Mesenchymal stem cell (in vitro differentiated cells and primary cell): ENCODE data around the gene ZNF280A.

Experiments
- DNase-seq: peaks from one replicate; pipeline ENCODE4 v3.0.0-alpha.2; 2013
- H2AFZ ChIP-seq: one replicate; pipeline ENCODE4 v1.6.1; 2013; ENCODE audit warnings: low read depth, mild to moderate bottlenecking, control low read depth, inconsistent platforms, low read length, moderate library complexity
- H2AK5ac ChIP-seq: 2 replicates; pipeline ENCODE4 v1.6.1; 2013; ENCODE audit warnings: low read length, moderate library complexity, mild to moderate bottlenecking, inconsistent platforms; ENCODE audit not compliant: severe bottlenecking
- H2BK120ac ChIP-seq: one replicate; pipeline ENCODE4 v1.6.1; 2013; ENCODE audit warnings: low read depth, mild to moderate bottlenecking, inconsistent platforms, low read length, moderate library complexity
- H2BK12ac ChIP-seq, 2 experiments: one replicate each; pipeline ENCODE4 v1.6.1; 2013; ENCODE audit warnings: inconsistent platforms in 2 of 2, low read length in 2 of 2, mild to moderate bottlenecking in 2 of 2, moderate library complexity in 2 of 2, control low read depth in 1 of 2
- H2BK15ac ChIP-seq: one replicate; pipeline ENCODE4 v1.6.1; 2013; ENCODE audit warnings: mild to moderate bottlenecking, low read depth, inconsistent platforms; ENCODE audit not compliant: poor library complexity, severe bottlenecking
- H2BK5ac ChIP-seq: 2 replicates; pipeline ENCODE4 v1.6.1; 2013; ENCODE audit warnings: low read depth, mild to moderate bottlenecking, low read length, control low read depth, inconsistent platforms; ENCODE audit not compliant: poor library complexity, severe bottlenecking
- H3K14ac ChIP-seq, 2 experiments: one replicate each; pipeline ENCODE4 v1.6.1; 2013; ENCODE audit warnings: inconsistent platforms in 2 of 2, low read length in 2 of 2, control low read depth in 1 of 2, mild to moderate bottlenecking in 1 of 2, moderate library complexity in 1 of 2
- H3K18ac ChIP-seq, 2 experiments: one replicate each; pipeline ENCODE4 v1.6.1; 2013; ENCODE audit warnings: inconsistent platforms in 2 of 2, low read length in 2 of 2, control low read depth in 1 of 2, low read depth in 1 of 2, mild to moderate bottlenecking in 1 of 2
- H3K23ac ChIP-seq, 2 experiments: one replicate each; pipeline ENCODE4 v1.6.1; 2013; ENCODE audit warnings: inconsistent platforms in 2 of 2, low read length in 2 of 2, mild to moderate bottlenecking in 2 of 2, moderate library complexity in 2 of 2, control low read depth in 1 of 2
- H3K27ac ChIP-seq: 2 replicates; pipeline ENCODE4 v1.5.1; 2013; ENCODE audit warnings: mild to moderate bottlenecking, moderate library complexity, low read length, control low read depth, inconsistent platforms; ENCODE audit not compliant: poor library complexity, severe bottlenecking
- H3K27me3 ChIP-seq, 2 experiments: 2 replicates each; pipeline versions ENCODE4 v1.6.1 to v1.7.0; 2013; ENCODE audit warnings: low read length in 2 of 2, mild to moderate bottlenecking in 2 of 2, moderate library complexity in 2 of 2, control low read depth in 1 of 2, inconsistent platforms in 1 of 2; ENCODE audit not compliant: control insufficient read depth in 1 of 2, insufficient read depth in 1 of 2
- H3K36me3 ChIP-seq, 2 experiments: 2 replicates each; pipeline versions ENCODE4 v1.6.1 to v1.7.0; 2013; ENCODE audit warnings: low read length in 2 of 2, control low read depth in 1 of 2, inconsistent platforms in 1 of 2, low read depth in 1 of 2, mild to moderate bottlenecking in 1 of 2; ENCODE audit not compliant: insufficient read depth in 2 of 2, control insufficient read depth in 1 of 2
- H3K4ac ChIP-seq, 2 experiments: one replicate each; pipeline ENCODE4 v1.6.1; 2013; ENCODE audit warnings: inconsistent platforms in 2 of 2, low read length in 2 of 2, mild to moderate bottlenecking in 2 of 2, moderate library complexity in 2 of 2, control low read depth in 1 of 2, low read depth in 1 of 2
- H3K4me1 ChIP-seq: 2 replicates; pipeline ENCODE4 v1.6.1; 2013; ENCODE audit warnings: low read depth, low read length, control low read depth; ENCODE audit not compliant: control insufficient read depth, insufficient read depth
- H3K4me2 ChIP-seq: 2 replicates; pipeline ENCODE4 v1.6.1; 2013; ENCODE audit warnings: low read length, mild to moderate bottlenecking, inconsistent platforms; ENCODE audit not compliant: poor library complexity, severe bottlenecking
- H3K4me3 ChIP-seq, 2 experiments: 2 replicates each; pipeline versions ENCODE4 v1.5.1 to v1.7.0; 2013; ENCODE audit warnings: low read length in 2 of 2, mild to moderate bottlenecking in 2 of 2, control low read depth in 1 of 2, low read depth in 1 of 2; ENCODE audit not compliant: insufficient read depth in 1 of 2
- H3K79me1 ChIP-seq: replicated peaks from 2 replicates; pipeline ENCODE4 v1.6.1; 2013; ENCODE audit warnings: mild to moderate bottlenecking, control low read depth, low read length, inconsistent platforms; ENCODE audit not compliant: poor library complexity, severe bottlenecking
- H3K9ac ChIP-seq: 2 replicates; pipeline ENCODE4 v1.7.0; 2013; ENCODE audit warnings: mild to moderate bottlenecking, low read length, moderate library complexity
- H3K9me3 ChIP-seq: 2 replicates; pipeline ENCODE4 v1.7.0; 2013; ENCODE audit warnings: mild to moderate bottlenecking, low read length; ENCODE audit not compliant: control insufficient read depth
- H4K8ac ChIP-seq: one replicate; pipeline ENCODE4 v1.6.1; 2013; ENCODE audit warnings: inconsistent platforms, mild to moderate bottlenecking, low read length, moderate library complexity
- H4K91ac ChIP-seq: one replicate; pipeline ENCODE4 v1.6.1; 2013; ENCODE audit warnings: mild to moderate bottlenecking, low read length, inconsistent platforms
- WGBS: methylation state at CpG from one replicate; pipeline ENCODE4 v1.1.7; 2013; ENCODE audit warnings: mixed read lengths; 5-methylcytosine and 5-hydroxymethylcytosine counted together

Gene ZNF280A

GRCh38 chr22:22479999-22480532 lies 40.0 kb downstream of the ZNF280A start:
- Histone ChIP-seq H3K4ac (no peak overlapping the region), H4K8ac (no peak overlapping the region), H3K27me3 (peaks cover 0 to 6% of the 10 kb centered on the region in 2 experiments), H4K91ac (no peak overlapping the region), H2BK5ac (no peak overlapping the region), H3K36me3 (no peaks in the 10 kb centered on the region), H3K23ac (no peak overlapping the region), H2BK120ac (no peak overlapping the region), H2AFZ (no peak overlapping the region), H3K18ac (no peak overlapping the region), H3K4me3 (no peak overlapping the region), H3K79me1 (no peaks in the 10 kb centered on the region), H3K9ac (no peak overlapping the region), H3K9me3 (no peaks in the 10 kb centered on the region), H3K14ac (no peak overlapping the region), H3K4me1 (no peaks in the 10 kb centered on the region), H2BK15ac (no peak overlapping the region), H2BK12ac (no peak overlapping the region), H2AK5ac (no peak overlapping the region), H3K27ac (no peak overlapping the region), H3K4me2 (no peak overlapping the region)
- 100% methylated on average over 1 of the region's 5 CpGs for WGBS
- DNase-seq: peak; percentile 28

GRCh38 chr22:22479116-22479515 lies 41.0 kb downstream of the ZNF280A start:
- H2BK120ac ChIP-seq: no peak overlapping the region
- H3K27ac ChIP-seq: no peak overlapping the region
- no peak overlapping the region for H2AFZ ChIP-seq
- H3K36me3 ChIP-seq: no peaks in the 10 kb centered on the region
- H2BK12ac ChIP-seq: no peak overlapping the region
- H3K23ac ChIP-seq: no peak overlapping the region
- 90% methylated on average over 2 of the region's 2 CpGs for WGBS
- no peaks in the 10 kb centered on the region for H3K9me3 ChIP-seq
- H2BK5ac ChIP-seq: no peak overlapping the region
- no peak overlapping the region for H4K8ac ChIP-seq
- H3K18ac ChIP-seq: no peak overlapping the region
- H3K27me3 ChIP-seq: peaks cover 0 to 10% of the 10 kb centered on the region in 2 experiments
- H3K4me3 ChIP-seq: no peak overlapping the region
- H3K4me2 ChIP-seq: no peak overlapping the region
- no peak overlapping the region for H2AK5ac ChIP-seq
- no peak overlapping the region for H2BK15ac ChIP-seq
- H3K4ac ChIP-seq: no peak overlapping the region
- H3K4me1 ChIP-seq: no peaks in the 10 kb centered on the region
- H4K91ac ChIP-seq: no peak overlapping the region
- no peaks in the 10 kb centered on the region for H3K79me1 ChIP-seq
- H3K9ac ChIP-seq: no peak overlapping the region
- no peak overlapping the region for H3K14ac ChIP-seq
- DNase-seq: no peak

- Histone ChIP-seq H2AFZ (no peak overlapping the region), H3K79me1 (no peaks in the 10 kb centered on the region), H2BK15ac (no peak overlapping the region), H3K27me3 (peaks cover 0 to 14% of the 10 kb centered on the region in 2 experiments), H3K4ac (no peak overlapping the region), H2BK120ac (no peak overlapping the region), H4K91ac (no peak overlapping the region), H3K4me1 (no peaks in the 10 kb centered on the region), H3K27ac (no peak overlapping the region), H2BK12ac (no peak overlapping the region), H3K4me3 (no peak overlapping the region), H3K9me3 (no peaks in the 10 kb centered on the region), H3K9ac (no peak overlapping the region), H3K14ac (no peak overlapping the region), H2AK5ac (no peak overlapping the region), H3K23ac (no peak overlapping the region), H4K8ac (no peak overlapping the region), H3K4me2 (no peak overlapping the region), H2BK5ac (no peak overlapping the region), H3K18ac (no peak overlapping the region), H3K36me3 (no peaks in the 10 kb centered on the region)
- no peak for DNase-seq
These were observed 41.6 kb downstream of the ZNF280A start for GRCh38 chr22:22478470-22478869.

- Histone ChIP-seq H3K4me2 (no peak overlapping the region), H3K9ac (no peak overlapping the region), H3K4me3 (no peak overlapping the region), H4K91ac (no peak overlapping the region), H3K14ac (no peak overlapping the region), H3K27me3 (peaks cover 0 to 16% of the 10 kb centered on the region in 2 experiments), H4K8ac (no peak overlapping the region), H2BK15ac (no peak overlapping the region), H3K27ac (no peak overlapping the region), H3K4me1 (no peaks in the 10 kb centered on the region), H3K36me3 (no peaks in the 10 kb centered on the region), H2BK120ac (no peak overlapping the region), H3K9me3 (peaks cover 3% of the 10 kb centered on the region), H2BK12ac (no peak overlapping the region), H3K79me1 (no peaks in the 10 kb centered on the region), H3K23ac (no peak overlapping the region), H2AK5ac (no peak overlapping the region), H3K18ac (no peak overlapping the region), H3K4ac (no peak overlapping the region), H2BK5ac (no peak overlapping the region), H2AFZ (no peak overlapping the region)
- no peak for DNase-seq
- WGBS: 46% methylated on average over 1 of the region's 2 CpGs
These were observed 45.3 kb downstream of the ZNF280A start for GRCh38 chr22:22474733-22475132.
